ENCODE results near the gene HID1. TPM values are rescaled to one million over a fixed set of nuclear protein-coding genes. Genes with fewer than 3 reads are reported as not detected.
A peak's percentile ranks its signal among the peaks of the same experiment; 100 is the strongest.

The HID1 gene
- total and polyA plus RNA-seq, 9 of the 15 experiments (the other 6 are each of a cell fraction or from before 2014, with no cell fraction given) = 0.14 to 2.1 (median 0.54) TPM; not detected in 2

DNA sequence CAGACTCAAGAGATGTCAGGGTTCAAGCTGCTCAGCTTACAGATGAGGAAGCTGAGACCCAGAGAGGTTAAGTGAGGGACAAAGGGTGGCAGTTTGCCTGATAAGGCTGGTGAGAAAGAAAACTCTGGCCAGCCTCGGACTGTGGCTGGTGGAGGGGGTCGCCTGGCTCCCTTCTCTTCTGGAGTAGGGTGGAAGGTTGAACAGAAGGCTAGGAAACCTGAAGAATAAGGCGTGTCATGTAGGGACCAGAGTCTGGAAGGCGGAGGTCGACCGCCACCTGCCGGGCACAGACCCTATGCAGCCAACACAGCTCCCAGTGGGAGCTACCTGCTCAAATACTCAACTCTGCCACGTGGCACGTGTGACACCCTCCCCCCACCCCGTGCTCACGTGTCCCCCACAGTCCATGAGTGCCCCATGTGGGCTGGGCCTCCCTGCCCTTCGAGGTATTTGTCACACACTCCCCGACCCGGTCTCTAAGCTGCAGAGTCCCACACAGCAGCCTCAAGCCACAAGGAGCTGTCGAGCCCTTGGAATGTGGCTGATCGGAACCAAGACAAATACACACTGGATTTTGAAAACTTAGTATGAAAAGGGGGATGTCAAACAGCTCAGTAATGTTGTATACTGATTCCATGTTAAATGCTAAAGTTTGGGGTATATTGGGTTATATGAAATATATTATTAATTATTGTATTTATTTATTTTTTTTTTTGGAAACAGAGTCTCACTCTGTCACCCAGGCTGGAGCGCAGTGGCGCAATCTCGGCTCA is 11.8 kb downstream of the HID1 start (continued):
- TF ChIP-seq CEBPZ (IDR thresholded peaks at IDR 0.05; ENCODE audit: borderline replicate concordance, low read depth, low read length) (no peak), ZNF263 (CRISPR knock-in tag; IDR thresholded peaks at IDR 0.05; ENCODE audit: borderline replicate concordance) (peak; percentile 52; the same call in 1 of the 2 replicates), NFIC (IDR thresholded peaks at IDR 0.05) (peak; percentile 38; the same call in 1 of the 2 replicates), U2AF1 (optimal IDR thresholded peaks at IDR 0.05; ENCODE audit: low read depth, low read length) (no peak), ZKSCAN1 (IDR thresholded peaks at IDR 0.05; ENCODE audit: low read depth, low read length) (0 out of 2 replicates have a peak, but pooled peaks have one; percentile 33), ZNF699 (CRISPR knock-in tag; IDR thresholded peaks at IDR 0.05; ENCODE audit: insufficient replicate concordance) (no peak), SMC3 (conservative IDR thresholded peaks at IDR 0.05; ENCODE audit: insufficient read depth, low read depth, low read length) (peak; percentile 90), ZNF780A (CRISPR knock-in tag; IDR thresholded peaks at IDR 0.05) (no peak), MEIS2 (IDR thresholded peaks at IDR 0.05; ENCODE audit: partially characterized antibody) (peak; percentile 3), MAZ (CRISPR knock-in tag; conservative IDR thresholded peaks at IDR 0.05 in 1 of 2, IDR thresholded peaks at IDR 0.05 in 1 of 2) (peak; percentile 75), PHF21A (IDR thresholded peaks at IDR 0.05; ENCODE audit: borderline replicate concordance, low read depth) (peak; percentile 64; the same call in 1 of the 2 replicates)
- TF ChIP-seq, protein P1, sequence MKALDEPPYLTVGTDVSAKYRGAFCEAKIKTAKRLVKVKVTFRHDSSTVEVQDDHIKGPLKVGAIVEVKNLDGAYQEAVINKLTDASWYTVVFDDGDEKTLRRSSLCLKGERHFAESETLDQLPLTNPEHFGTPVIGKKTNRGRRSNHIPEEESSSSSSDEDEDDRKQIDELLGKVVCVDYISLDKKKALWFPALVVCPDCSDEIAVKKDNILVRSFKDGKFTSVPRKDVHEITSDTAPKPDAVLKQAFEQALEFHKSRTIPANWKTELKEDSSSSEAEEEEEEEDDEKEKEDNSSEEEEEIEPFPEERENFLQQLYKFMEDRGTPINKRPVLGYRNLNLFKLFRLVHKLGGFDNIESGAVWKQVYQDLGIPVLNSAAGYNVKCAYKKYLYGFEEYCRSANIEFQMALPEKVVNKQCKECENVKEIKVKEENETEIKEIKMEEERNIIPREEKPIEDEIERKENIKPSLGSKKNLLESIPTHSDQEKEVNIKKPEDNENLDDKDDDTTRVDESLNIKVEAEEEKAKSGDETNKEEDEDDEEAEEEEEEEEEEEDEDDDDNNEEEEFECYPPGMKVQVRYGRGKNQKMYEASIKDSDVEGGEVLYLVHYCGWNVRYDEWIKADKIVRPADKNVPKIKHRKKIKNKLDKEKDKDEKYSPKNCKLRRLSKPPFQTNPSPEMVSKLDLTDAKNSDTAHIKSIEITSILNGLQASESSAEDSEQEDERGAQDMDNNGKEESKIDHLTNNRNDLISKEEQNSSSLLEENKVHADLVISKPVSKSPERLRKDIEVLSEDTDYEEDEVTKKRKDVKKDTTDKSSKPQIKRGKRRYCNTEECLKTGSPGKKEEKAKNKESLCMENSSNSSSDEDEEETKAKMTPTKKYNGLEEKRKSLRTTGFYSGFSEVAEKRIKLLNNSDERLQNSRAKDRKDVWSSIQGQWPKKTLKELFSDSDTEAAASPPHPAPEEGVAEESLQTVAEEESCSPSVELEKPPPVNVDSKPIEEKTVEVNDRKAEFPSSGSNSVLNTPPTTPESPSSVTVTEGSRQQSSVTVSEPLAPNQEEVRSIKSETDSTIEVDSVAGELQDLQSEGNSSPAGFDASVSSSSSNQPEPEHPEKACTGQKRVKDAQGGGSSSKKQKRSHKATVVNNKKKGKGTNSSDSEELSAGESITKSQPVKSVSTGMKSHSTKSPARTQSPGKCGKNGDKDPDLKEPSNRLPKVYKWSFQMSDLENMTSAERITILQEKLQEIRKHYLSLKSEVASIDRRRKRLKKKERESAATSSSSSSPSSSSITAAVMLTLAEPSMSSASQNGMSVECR (CRISPR knock-in tag; IDR thresholded peaks at IDR 0.05) = peak; percentile 90
- TF ChIP-seq, protein P2, sequence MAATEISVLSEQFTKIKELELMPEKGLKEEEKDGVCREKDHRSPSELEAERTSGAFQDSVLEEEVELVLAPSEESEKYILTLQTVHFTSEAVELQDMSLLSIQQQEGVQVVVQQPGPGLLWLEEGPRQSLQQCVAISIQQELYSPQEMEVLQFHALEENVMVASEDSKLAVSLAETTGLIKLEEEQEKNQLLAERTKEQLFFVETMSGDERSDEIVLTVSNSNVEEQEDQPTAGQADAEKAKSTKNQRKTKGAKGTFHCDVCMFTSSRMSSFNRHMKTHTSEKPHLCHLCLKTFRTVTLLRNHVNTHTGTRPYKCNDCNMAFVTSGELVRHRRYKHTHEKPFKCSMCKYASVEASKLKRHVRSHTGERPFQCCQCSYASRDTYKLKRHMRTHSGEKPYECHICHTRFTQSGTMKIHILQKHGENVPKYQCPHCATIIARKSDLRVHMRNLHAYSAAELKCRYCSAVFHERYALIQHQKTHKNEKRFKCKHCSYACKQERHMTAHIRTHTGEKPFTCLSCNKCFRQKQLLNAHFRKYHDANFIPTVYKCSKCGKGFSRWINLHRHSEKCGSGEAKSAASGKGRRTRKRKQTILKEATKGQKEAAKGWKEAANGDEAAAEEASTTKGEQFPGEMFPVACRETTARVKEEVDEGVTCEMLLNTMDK (IDR thresholded peaks at IDR 0.05; ENCODE audit: borderline replicate concordance, insufficient read depth, low read depth, low read length, poor library complexity, severe bottlenecking) = peak; percentile 43
- TF ChIP-seq, protein P3, sequence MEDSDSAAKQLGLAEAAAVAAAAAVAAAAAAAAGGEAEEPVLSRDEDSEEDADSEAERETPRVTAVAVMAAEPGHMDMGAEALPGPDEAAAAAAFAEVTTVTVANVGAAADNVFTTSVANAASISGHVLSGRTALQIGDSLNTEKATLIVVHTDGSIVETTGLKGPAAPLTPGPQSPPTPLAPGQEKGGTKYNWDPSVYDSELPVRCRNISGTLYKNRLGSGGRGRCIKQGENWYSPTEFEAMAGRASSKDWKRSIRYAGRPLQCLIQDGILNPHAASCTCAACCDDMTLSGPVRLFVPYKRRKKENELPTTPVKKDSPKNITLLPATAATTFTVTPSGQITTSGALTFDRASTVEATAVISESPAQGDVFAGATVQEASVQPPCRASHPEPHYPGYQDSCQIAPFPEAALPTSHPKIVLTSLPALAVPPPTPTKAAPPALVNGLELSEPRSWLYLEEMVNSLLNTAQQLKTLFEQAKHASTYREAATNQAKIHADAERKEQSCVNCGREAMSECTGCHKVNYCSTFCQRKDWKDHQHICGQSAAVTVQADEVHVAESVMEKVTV (CRISPR knock-in tag; IDR thresholded peaks at IDR 0.05) = peak; percentile 77
